ENCODE data around the gene CAPN10. TPM values are rescaled to one million over a fixed set of nuclear protein-coding genes. Genes with fewer than 3 reads are reported as not detected.

CAPN10 gene
- total RNA-seq, 1 donor from 2014 or later: 24.9 TPM

GRCh38 chr2:240622060-240622411 is 35.5 kb downstream of the CAPN10 start:
- TF ChIP-seq EZH2 (IDR thresholded peaks at IDR 0.05; ENCODE audit: insufficient read depth, low read length): no peak
- no peak for TF ChIP-seq CTCF (IDR thresholded peaks at IDR 0.05; ENCODE audit: insufficient read depth, low read depth, low read length)
- H2AFZ ChIP-seq (ENCODE audit: low read depth, low read length): no peak overlapping the region
- DNase-seq (ENCODE audit: low read depth) (no peak), FAIRE-seq (no peak)
- H3K9ac ChIP-seq (ENCODE audit: low read length): no peak overlapping the region
- no peak overlapping the region for H3K4me3 ChIP-seq (ENCODE audit: insufficient read depth, low read depth, low read length)
- H3K9me3 ChIP-seq (ENCODE audit: insufficient read depth, low read depth, low read length): no peaks in the 10 kb centered on the region
- Mint-ChIP-seq H3K27ac (ENCODE audit: unreplicated experiment) (no peak overlapping the region), H3K9me3 (ENCODE audit: unreplicated experiment) (peaks cover 5% of the 10 kb centered on the region), H3K4me1 (ENCODE audit: low read depth, unreplicated experiment) (peaks cover 6% of the 10 kb centered on the region), H3K36me3 (ENCODE audit: low read depth, unreplicated experiment) (peaks cover 8% of the 10 kb centered on the region), H3K4me3 (ENCODE audit: unreplicated experiment) (no peak overlapping the region), H3K27me3 (ENCODE audit: low read depth, unreplicated experiment) (no peaks in the 10 kb centered on the region)
- H3K4me1 ChIP-seq (ENCODE audit: insufficient read depth, low read length): peaks cover 11% of the 10 kb centered on the region
- H3K79me2 ChIP-seq (ENCODE audit: insufficient read depth, low read length): no peaks in the 10 kb centered on the region
- H4K20me1 ChIP-seq (ENCODE audit: insufficient read depth, low read length): no peaks in the 10 kb centered on the region
- H3K27me3 ChIP-seq (ENCODE audit: insufficient read depth, low read length): no peaks in the 10 kb centered on the region
- H3K36me3 ChIP-seq (ENCODE audit: insufficient read depth, low read length): no peaks in the 10 kb centered on the region
- H3K4me2 ChIP-seq (ENCODE audit: low read length): no peak overlapping the region
- no peak overlapping the region for H3K27ac ChIP-seq (ENCODE audit: low read depth, low read length)

DNA sequence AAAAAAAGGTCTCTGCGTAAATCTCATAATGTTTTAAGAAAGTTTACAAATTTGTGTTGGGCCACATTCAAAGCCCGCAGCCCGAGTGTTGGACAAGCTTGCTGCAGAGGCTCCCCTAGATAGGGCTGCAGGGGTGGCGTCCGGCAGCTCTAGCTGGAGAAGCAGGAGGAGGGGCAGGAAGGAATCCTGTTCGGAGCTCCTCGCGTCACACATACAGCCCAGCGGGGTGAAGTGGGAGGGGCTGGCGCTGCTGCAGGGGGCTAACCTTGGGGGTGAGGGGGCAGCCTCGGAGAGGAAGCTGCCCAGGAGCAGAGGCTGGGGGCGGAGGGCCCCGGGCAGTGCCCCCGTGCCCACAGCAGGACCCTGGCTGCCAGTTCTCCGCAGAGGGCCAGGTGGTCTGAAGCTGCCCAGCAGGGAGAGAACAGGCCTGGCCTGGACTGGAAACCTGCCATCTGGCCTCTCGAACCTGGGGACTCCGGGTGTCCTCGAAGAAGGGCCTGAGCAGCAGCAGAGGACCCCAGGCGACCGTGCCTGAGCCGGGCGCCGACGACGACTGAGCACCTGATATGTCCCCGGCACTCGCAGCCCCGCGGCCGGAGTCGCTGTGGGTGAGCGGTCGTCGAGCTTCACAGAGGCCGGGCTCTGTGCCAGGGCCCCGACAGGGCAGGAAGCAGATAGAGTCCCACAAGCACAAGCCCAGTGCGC is 36.1 kb downstream of the CAPN10 start:
- Histone ChIP-seq H2AFZ (ENCODE audit: low read depth, low read length) (no peak overlapping the region), H3K4me1 (ENCODE audit: insufficient read depth, low read length) (peaks cover 11% of the 10 kb centered on the region), H3K36me3 (ENCODE audit: insufficient read depth, low read length) (no peaks in the 10 kb centered on the region), H3K79me2 (ENCODE audit: insufficient read depth, low read length) (no peaks in the 10 kb centered on the region), H3K4me2 (ENCODE audit: low read length) (no peak overlapping the region), H3K27me3 (ENCODE audit: insufficient read depth, low read length) (no peaks in the 10 kb centered on the region), H3K4me3 (ENCODE audit: insufficient read depth, low read depth, low read length) (no peak overlapping the region), H3K27ac (ENCODE audit: low read depth, low read length) (no peak overlapping the region), H4K20me1 (ENCODE audit: insufficient read depth, low read length) (no peaks in the 10 kb centered on the region), H3K9ac (ENCODE audit: low read length) (no peak overlapping the region), H3K9me3 (ENCODE audit: insufficient read depth, low read depth, low read length) (no peaks in the 10 kb centered on the region)
- TF ChIP-seq CTCF (IDR thresholded peaks at IDR 0.05; ENCODE audit: insufficient read depth, low read depth, low read length): no peak
- no peak for TF ChIP-seq EZH2 (IDR thresholded peaks at IDR 0.05; ENCODE audit: insufficient read depth, low read length)
- Mint-ChIP-seq H3K4me3 (ENCODE audit: unreplicated experiment) (no peak overlapping the region), H3K27ac (ENCODE audit: unreplicated experiment) (no peak overlapping the region), H3K36me3 (ENCODE audit: low read depth, unreplicated experiment) (peaks cover 7% of the 10 kb centered on the region), H3K9me3 (ENCODE audit: unreplicated experiment) (peaks cover 5% of the 10 kb centered on the region), H3K4me1 (ENCODE audit: low read depth, unreplicated experiment) (peaks cover 6% of the 10 kb centered on the region), H3K27me3 (ENCODE audit: low read depth, unreplicated experiment) (no peaks in the 10 kb centered on the region)
- DNase-seq (ENCODE audit: low read depth) (no peak), FAIRE-seq (no peak)

DNA sequence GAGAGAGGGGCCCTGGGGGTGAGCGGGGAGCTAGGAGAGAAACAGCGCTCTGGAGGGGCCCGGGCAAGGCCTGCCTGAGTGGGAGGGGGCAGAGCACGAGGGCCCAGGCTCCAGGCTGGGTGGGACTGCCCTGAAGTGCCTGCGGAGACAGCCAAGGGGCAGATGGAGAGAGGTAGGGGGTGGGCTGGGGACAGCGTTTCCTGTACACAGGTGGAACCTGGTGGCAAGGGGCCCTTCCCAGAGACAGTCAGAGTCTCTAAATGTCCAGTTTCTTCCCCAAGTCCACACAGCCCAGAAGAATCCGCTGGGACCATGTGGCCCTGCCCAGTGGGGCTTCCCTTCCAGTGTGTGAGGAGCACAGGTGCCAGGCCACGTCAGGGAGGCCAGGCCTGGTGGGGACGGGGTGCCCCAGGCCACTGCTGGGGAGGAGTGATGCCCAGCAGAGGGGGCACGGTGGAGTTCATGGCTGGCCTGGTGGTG is 37.0 kb downstream of the CAPN10 start:
- Histone ChIP-seq H3K27ac (ENCODE audit: low read depth, low read length) (no peak overlapping the region), H3K79me2 (ENCODE audit: insufficient read depth, low read length) (no peaks in the 10 kb centered on the region), H3K9ac (ENCODE audit: low read length) (no peak overlapping the region), H3K4me1 (ENCODE audit: insufficient read depth, low read length) (peaks cover 11% of the 10 kb centered on the region), H3K4me2 (ENCODE audit: low read length) (no peak overlapping the region), H3K27me3 (ENCODE audit: insufficient read depth, low read length) (no peaks in the 10 kb centered on the region), H2AFZ (ENCODE audit: low read depth, low read length) (no peak overlapping the region), H3K4me3 (ENCODE audit: insufficient read depth, low read depth, low read length) (no peak overlapping the region), H4K20me1 (ENCODE audit: insufficient read depth, low read length) (no peaks in the 10 kb centered on the region), H3K9me3 (ENCODE audit: insufficient read depth, low read depth, low read length) (no peaks in the 10 kb centered on the region), H3K36me3 (ENCODE audit: insufficient read depth, low read length) (no peaks in the 10 kb centered on the region)
- Mint-ChIP-seq H3K4me1 (ENCODE audit: low read depth, unreplicated experiment) (peaks cover 6% of the 10 kb centered on the region), H3K27me3 (ENCODE audit: low read depth, unreplicated experiment) (peaks cover 2% of the 10 kb centered on the region), H3K27ac (ENCODE audit: unreplicated experiment) (no peak overlapping the region), H3K9me3 (ENCODE audit: unreplicated experiment) (peaks cover 4% of the 10 kb centered on the region), H3K36me3 (ENCODE audit: low read depth, unreplicated experiment) (peaks cover 3% of the 10 kb centered on the region), H3K4me3 (ENCODE audit: unreplicated experiment) (no peak overlapping the region)
- DNase-seq (ENCODE audit: low read depth) (no peak), FAIRE-seq (no peak)
- TF ChIP-seq EZH2 (IDR thresholded peaks at IDR 0.05; ENCODE audit: insufficient read depth, low read length) (no peak), CTCF (IDR thresholded peaks at IDR 0.05; ENCODE audit: insufficient read depth, low read depth, low read length) (no peak)
